SK-N-SH (cell line): ENCODE results near the gene SHB.

ENCODE experiments used
- CTCF ChIP-seq: fragments of 200-600 bp; sonication (generic); IDR thresholded peaks from 2 replicates; pipeline ENCODE4 v1.6.1; 2017; ENCODE audit warnings: antibody characterized with exemption, mild to moderate bottlenecking, moderate library complexity
- EZH2phosphoT487 ChIP-seq: fragments of 200-600 bp; sonication (generic); IDR thresholded peaks from 2 replicates; pipeline ENCODE4 v1.6.1; 2017; ENCODE audit warnings: low read depth, mixed run types, mild to moderate bottlenecking, antibody characterized with exemption, moderate library complexity, borderline replicate concordance
- GABPA ChIP-seq: IDR thresholded peaks from 2 replicates; pipeline ENCODE4 v1.4.0; 2012; ENCODE audit warnings: low read depth, mild to moderate bottlenecking
- POLR2AphosphoS5 ChIP-seq: IDR thresholded peaks from 2 replicates; pipeline ENCODE4 v1.6.1; 2012; ENCODE audit warnings: low read depth, low read length
- TAF1 ChIP-seq: IDR thresholded peaks from 2 replicates; pipeline ENCODE4 v1.6.1; 2012; ENCODE audit warnings: low read depth, mild to moderate bottlenecking, low read length, moderate library complexity, borderline replicate concordance
- TCF12 ChIP-seq: IDR thresholded peaks from 2 replicates; pipeline ENCODE4 v1.4.0; 2012

GRCh38 chr9:37922363-37923117, 146.5 kb downstream of the SHB start:
- TF ChIP-seq POLR2AphosphoS5 (no peak), CTCF (no peak), GABPA (no peak), TAF1 (no peak), TCF12 (no peak), EZH2phosphoT487 (no peak)
